HEK293T (cell line): ENCODE results near the gene RNF227.

Experiments
- ARNT ChIP-seq: fragments of 450-650 bp; IDR thresholded peaks from 2 replicates; pipeline ENCODE4 v1.6.1; 2017; ENCODE audit warnings: mild to moderate bottlenecking
- BHLHE40 ChIP-seq: fragments of 450-650 bp; IDR thresholded peaks from 2 replicates; pipeline ENCODE4 v1.6.1; 2016; ENCODE audit warnings: mild to moderate bottlenecking, moderate library complexity, borderline replicate concordance
- ELF4 ChIP-seq: fragments of 450-650 bp; IDR thresholded peaks from 2 replicates; pipeline ENCODE4 v1.6.1; 2017; ENCODE audit warnings: antibody characterized with exemption
- FOXA1 ChIP-seq: fragments of 450-650 bp; IDR thresholded peaks from 2 replicates; pipeline ENCODE4 v1.6.1; 2016; ENCODE audit warnings: mild to moderate bottlenecking
- FOXM1 ChIP-seq: fragments of 450-650 bp; IDR thresholded peaks from 2 replicates; pipeline ENCODE4 v1.6.1; 2017; ENCODE audit warnings: mild to moderate bottlenecking, borderline replicate concordance
- LEF1 ChIP-seq: fragments of 450-650 bp; IDR thresholded peaks from 2 replicates; pipeline ENCODE4 v1.6.1; 2017; ENCODE audit warnings: mild to moderate bottlenecking, borderline replicate concordance
- NFRKB ChIP-seq: fragments of 450-650 bp; IDR thresholded peaks from 2 replicates; pipeline ENCODE4 v1.6.1; 2016; ENCODE audit warnings: mild to moderate bottlenecking, moderate library complexity
- SP1 ChIP-seq: fragments of 450-650 bp; IDR thresholded peaks from 2 replicates; pipeline ENCODE4 v1.6.1; 2017
- SUZ12 ChIP-seq: fragments of 450-650 bp; IDR thresholded peaks from 2 replicates; pipeline ENCODE4 v1.6.1; 2016; ENCODE audit warnings: mild to moderate bottlenecking
- TARDBP ChIP-seq: fragments of 450-650 bp; IDR thresholded peaks from 2 replicates; pipeline ENCODE4 v1.6.1; 2016
- ZNF384 ChIP-seq: fragments of 450-650 bp; IDR thresholded peaks from 2 replicates; pipeline ENCODE4 v1.6.1; 2016
- TF ChIP-seq, protein P1 (sequence below): fragments of 450-650 bp; IDR thresholded peaks from 2 replicates; pipeline ENCODE4 v1.6.1; 2016

DNA sequence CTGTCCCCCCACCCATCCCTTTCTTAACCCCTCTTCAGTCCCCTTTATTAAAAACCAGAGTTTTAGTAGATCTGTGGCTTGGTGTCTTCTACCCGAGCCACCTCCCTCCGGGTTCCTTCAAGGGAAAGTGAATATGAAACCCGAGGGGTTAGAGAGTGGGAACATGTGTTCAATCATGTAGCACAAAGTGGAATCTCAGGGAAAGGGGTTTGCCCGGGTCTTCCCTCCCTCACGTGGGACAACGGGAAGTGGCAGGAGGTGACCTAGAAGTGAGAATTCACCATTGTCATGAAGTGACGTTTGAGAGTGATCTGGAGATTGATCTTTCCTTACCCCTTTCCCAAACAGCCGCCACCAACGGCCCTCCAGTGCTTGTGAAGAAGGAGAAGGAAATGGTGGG lies 5.0 kb downstream of the RNF227 start:
- no peak for TF ChIP-seq FOXA1
- no peak for TF ChIP-seq BHLHE40
- no peak for TF ChIP-seq ZNF384
- no peak for TF ChIP-seq FOXM1
- TF ChIP-seq NFRKB: no peak
- no peak for TF ChIP-seq ARNT
- no peak for TF ChIP-seq LEF1
- TF ChIP-seq SUZ12: no peak
- no peak for TF ChIP-seq TARDBP
- no peak for TF ChIP-seq ELF4
- TF ChIP-seq, protein P1, sequence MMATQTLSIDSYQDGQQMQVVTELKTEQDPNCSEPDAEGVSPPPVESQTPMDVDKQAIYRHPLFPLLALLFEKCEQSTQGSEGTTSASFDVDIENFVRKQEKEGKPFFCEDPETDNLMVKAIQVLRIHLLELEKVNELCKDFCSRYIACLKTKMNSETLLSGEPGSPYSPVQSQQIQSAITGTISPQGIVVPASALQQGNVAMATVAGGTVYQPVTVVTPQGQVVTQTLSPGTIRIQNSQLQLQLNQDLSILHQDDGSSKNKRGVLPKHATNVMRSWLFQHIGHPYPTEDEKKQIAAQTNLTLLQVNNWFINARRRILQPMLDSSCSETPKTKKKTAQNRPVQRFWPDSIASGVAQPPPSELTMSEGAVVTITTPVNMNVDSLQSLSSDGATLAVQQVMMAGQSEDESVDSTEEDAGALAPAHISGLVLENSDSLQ: no peak
- no peak for TF ChIP-seq SP1
